Activated CD4-positive, alpha-beta T cell treated with anti-CD3 and anti-CD28 coated beads for 4 hours (primary cell): Measurements from ENCODE around the gene SDK1.

ENCODE experiments used
- DNase-seq, 2 donors: peaks; one replicate each; pipeline ENCODE4 v3.0.0-alpha.2; 2020

The SDK1 gene

GRCh38 chr7:4151524-4151923 is 850.5 kb downstream of the SDK1 start:
- no peak for DNase-seq

- DNase-seq = no peak
These were observed 851.0 kb downstream of the SDK1 start for GRCh38 chr7:4151926-4152549.

- DNase-seq = no peak
These were observed 854.0 kb downstream of the SDK1 start for GRCh38 chr7:4154882-4155535.

GRCh38 chr7:4156190-4156589 is 855.1 kb downstream of the SDK1 start:
- no peak for DNase-seq

GRCh38 chr7:4157651-4158050 is 856.6 kb downstream of the SDK1 start:
- DNase-seq = no peak

- DNase-seq = no peak
These were observed 857.5 kb downstream of the SDK1 start for GRCh38 chr7:4158441-4159153.

- no peak for DNase-seq
These were observed 858.1 kb downstream of the SDK1 start for GRCh38 chr7:4159154-4159501.

- no peak for DNase-seq
These were observed 858.9 kb downstream of the SDK1 start for GRCh38 chr7:4159761-4160554.

GRCh38 chr7:4162884-4163564 is 862.0 kb downstream of the SDK1 start:
- no peak for DNase-seq

GRCh38 chr7:4163565-4164203 is 862.6 kb downstream of the SDK1 start:
- DNase-seq = no peak

- DNase-seq = no peak
These were observed 863.5 kb downstream of the SDK1 start for GRCh38 chr7:4164556-4164955.

GRCh38 chr7:4166340-4166739 is 865.3 kb downstream of the SDK1 start:
- DNase-seq = no peak

GRCh38 chr7:4166807-4167206 is 865.8 kb downstream of the SDK1 start:
- no peak for DNase-seq

GRCh38 chr7:4167385-4167910 is 866.4 kb downstream of the SDK1 start:
- DNase-seq = no peak

- no peak for DNase-seq
These were observed 867.0 kb downstream of the SDK1 start for GRCh38 chr7:4168041-4168440.

GRCh38 chr7:4168541-4168940 is 867.5 kb downstream of the SDK1 start:
- DNase-seq = no peak

GRCh38 chr7:4169455-4169854 is 868.4 kb downstream of the SDK1 start:
- no peak for DNase-seq

- DNase-seq = no peak
These were observed 870.1 kb downstream of the SDK1 start for GRCh38 chr7:4170997-4171786.

GRCh38 chr7:4172883-4173282 is 871.8 kb downstream of the SDK1 start:
- DNase-seq = no peak

- DNase-seq = no peak
These were observed 872.6 kb downstream of the SDK1 start for GRCh38 chr7:4173615-4174014.

- DNase-seq = no peak
These were observed 873.0 kb downstream of the SDK1 start for GRCh38 chr7:4174016-4174415.
